HepG2 (cell line): ENCODE measurements around the gene OLAH. TPM values are rescaled to one million over a fixed set of nuclear protein-coding genes. Genes with fewer than 3 reads are reported as not detected.

ENCODE experiments used
- ATF1 ChIP-seq: IDR thresholded peaks from 2 replicates; pipeline ENCODE4 v1.6.1; 2016; ENCODE audit warnings: mild to moderate bottlenecking, control low read depth
- CEBPB ChIP-seq: IDR thresholded peaks from 2 replicates; pipeline ENCODE4 v1.6.1; 2011; ENCODE audit warnings: low read depth, low read length, improper control_type of control experiment, borderline replicate concordance
- DNMT1 ChIP-seq: sonication (generic); formaldehyde crosslinking; IDR thresholded peaks from 2 replicates; pipeline ENCODE4 v1.5.1; 2020; ENCODE audit warnings: mild to moderate bottlenecking, missing genetic modification reagents
- ETV6 ChIP-seq: sonication (generic); formaldehyde crosslinking; conservative IDR thresholded peaks from 2 replicates; pipeline ENCODE4 v1.4.0; 2020; ENCODE audit warnings: missing genetic modification reagents
- FOXJ3 ChIP-seq: sonication (generic); formaldehyde crosslinking; IDR thresholded peaks from 2 replicates; pipeline ENCODE4 v1.4.0; 2020; ENCODE audit warnings: missing genetic modification reagents, mild to moderate bottlenecking, borderline replicate concordance
- GATA4 ChIP-seq: sonication (generic); IDR thresholded peaks from 2 replicates; pipeline ENCODE4 v1.6.1; 2016; ENCODE audit warnings: antibody characterized with exemption, low read depth, borderline replicate concordance
- HMG20B ChIP-seq: conservative IDR thresholded peaks from 2 replicates; pipeline ENCODE4 v1.6.1; 2016; ENCODE audit warnings: missing genetic modification reagents, missing compliant biosample characterization
- MZF1 ChIP-seq: sonication (generic); formaldehyde crosslinking; IDR thresholded peaks from 2 replicates; pipeline ENCODE4 v1.8.1; 2023; ENCODE audit warnings: mild to moderate bottlenecking, missing genetic modification reagents, borderline replicate concordance
- NCOA5 ChIP-seq: sonication (generic); formaldehyde crosslinking; IDR thresholded peaks from 2 replicates; pipeline ENCODE4 v1.4.0; 2020; ENCODE audit warnings: missing genetic modification reagents
- NFATC3 ChIP-seq: sonication (generic); formaldehyde crosslinking; IDR thresholded peaks from 2 replicates; pipeline ENCODE4 v1.5.1; 2020; ENCODE audit warnings: mild to moderate bottlenecking, missing genetic modification reagents
- NFKB2 ChIP-seq: sonication (generic); formaldehyde crosslinking; IDR thresholded peaks from 2 replicates; pipeline ENCODE4 v1.4.0; 2020; ENCODE audit warnings: missing genetic modification reagents, borderline replicate concordance
- PAX8 ChIP-seq: sonication (generic); formaldehyde crosslinking; IDR thresholded peaks from 2 replicates; pipeline ENCODE4 v1.8.0; 2022; ENCODE audit warnings: mild to moderate bottlenecking, missing genetic modification reagents, borderline replicate concordance
- RFX1 ChIP-seq: fragments of 450-650 bp; IDR thresholded peaks from 2 replicates; pipeline ENCODE4 v1.6.1; 2017
- TRIM24 ChIP-seq: sonication (generic); formaldehyde crosslinking; IDR thresholded peaks from 2 replicates; pipeline ENCODE4 v1.8.0; 2022; ENCODE audit warnings: mild to moderate bottlenecking, missing genetic modification reagents
- ZMYM2 ChIP-seq: sonication (generic); formaldehyde crosslinking; IDR thresholded peaks from 2 replicates; pipeline ENCODE4 v1.8.0; 2022; ENCODE audit warnings: mild to moderate bottlenecking, missing genetic modification reagents
- ZNF180 ChIP-seq: sonication (generic); formaldehyde crosslinking; IDR thresholded peaks from 2 replicates; pipeline ENCODE4 v1.4.0; 2020; ENCODE audit warnings: low read depth, missing genetic modification reagents, borderline replicate concordance
- ZNF326 ChIP-seq: sonication (generic); formaldehyde crosslinking; IDR thresholded peaks from 2 replicates; pipeline ENCODE4 v1.4.0; 2020; ENCODE audit warnings: missing genetic modification reagents, borderline replicate concordance
- ZNF382 ChIP-seq: sonication (generic); formaldehyde crosslinking; IDR thresholded peaks from 2 replicates; pipeline ENCODE4 v1.5.0; 2020; ENCODE audit warnings: missing genetic modification reagents, mild to moderate bottlenecking, borderline replicate concordance
- ZNF441 ChIP-seq: sonication (generic); formaldehyde crosslinking; IDR thresholded peaks from 2 replicates; pipeline ENCODE4 v1.7.0; 2021; ENCODE audit warnings: missing genetic modification reagents, borderline replicate concordance
- ZNF484 ChIP-seq: sonication (generic); formaldehyde crosslinking; IDR thresholded peaks from 2 replicates; pipeline ENCODE4 v1.5.1; 2020; ENCODE audit warnings: mild to moderate bottlenecking, low read depth, missing genetic modification reagents, borderline replicate concordance
- ZNF644 ChIP-seq: IDR thresholded peaks from 2 replicates; pipeline ENCODE4 v1.6.1; 2016; ENCODE audit warnings: low read depth
- ZNF83 ChIP-seq: sonication (generic); formaldehyde crosslinking; IDR thresholded peaks from 2 replicates; pipeline ENCODE4 v1.4.0; 2020; ENCODE audit warnings: missing genetic modification reagents, mild to moderate bottlenecking, borderline replicate concordance
- ZSCAN9 ChIP-seq: IDR thresholded peaks from 2 replicates; pipeline ENCODE4 v1.6.1; 2016; ENCODE audit warnings: borderline replicate concordance
- polyA plus RNA-seq, 8 experiments: library from polyadenylated mRNA; depleted of rRNA in 3 of 8; stranded (reverse) in 7 of 8; unstranded in 1 of 8; fragments of >200 nt; fragmentation: Illumina TruSeq in 4 of 8; extraction: Trizol in 4 of 8; gene quantifications; 2 replicates each; pipeline versions ENCODE4 v1.2.1 to v1.2.3, GENCODE V29; 2011 to 2016; ENCODE audit warnings: low read depth in 4 of 8, missing spikeins in 1 of 8, mixed read lengths in 1 of 8; ENCODE audit not compliant: insufficient read depth in 1 of 8
- total RNA-seq, 5 experiments: library from RNA; depleted of rRNA; stranded (reverse); fragments of >200 nt; fragmentation: Illumina TruSeq; extraction: Trizol; gene quantifications; 2 replicates each; pipeline ENCODE4 v1.2.3, GENCODE V29; 2016; ENCODE audit warnings: low read depth in 1 of 5
- TF ChIP-seq, protein P1 (sequence below): fragments of 450-650 bp; IDR thresholded peaks from 2 replicates; pipeline ENCODE4 v1.6.1; 2017
- TF ChIP-seq, protein P2 (sequence below): sonication (generic); formaldehyde crosslinking; IDR thresholded peaks from 2 replicates; pipeline ENCODE4 v1.8.0; 2022; ENCODE audit warnings: missing genetic modification reagents, mild to moderate bottlenecking, moderate library complexity, borderline replicate concordance
- TF ChIP-seq, protein P3 (sequence below): sonication (generic); formaldehyde crosslinking; IDR thresholded peaks from 2 replicates; pipeline ENCODE4 v1.5.1; 2020; ENCODE audit warnings: missing genetic modification reagents, mild to moderate bottlenecking, borderline replicate concordance

OLAH gene
- total and polyA plus RNA-seq, 2 of the 13 experiments (the other 11 are each of a cell fraction or from before 2014, with no cell fraction given) = 0.13 TPM; not detected in 1

DNA sequence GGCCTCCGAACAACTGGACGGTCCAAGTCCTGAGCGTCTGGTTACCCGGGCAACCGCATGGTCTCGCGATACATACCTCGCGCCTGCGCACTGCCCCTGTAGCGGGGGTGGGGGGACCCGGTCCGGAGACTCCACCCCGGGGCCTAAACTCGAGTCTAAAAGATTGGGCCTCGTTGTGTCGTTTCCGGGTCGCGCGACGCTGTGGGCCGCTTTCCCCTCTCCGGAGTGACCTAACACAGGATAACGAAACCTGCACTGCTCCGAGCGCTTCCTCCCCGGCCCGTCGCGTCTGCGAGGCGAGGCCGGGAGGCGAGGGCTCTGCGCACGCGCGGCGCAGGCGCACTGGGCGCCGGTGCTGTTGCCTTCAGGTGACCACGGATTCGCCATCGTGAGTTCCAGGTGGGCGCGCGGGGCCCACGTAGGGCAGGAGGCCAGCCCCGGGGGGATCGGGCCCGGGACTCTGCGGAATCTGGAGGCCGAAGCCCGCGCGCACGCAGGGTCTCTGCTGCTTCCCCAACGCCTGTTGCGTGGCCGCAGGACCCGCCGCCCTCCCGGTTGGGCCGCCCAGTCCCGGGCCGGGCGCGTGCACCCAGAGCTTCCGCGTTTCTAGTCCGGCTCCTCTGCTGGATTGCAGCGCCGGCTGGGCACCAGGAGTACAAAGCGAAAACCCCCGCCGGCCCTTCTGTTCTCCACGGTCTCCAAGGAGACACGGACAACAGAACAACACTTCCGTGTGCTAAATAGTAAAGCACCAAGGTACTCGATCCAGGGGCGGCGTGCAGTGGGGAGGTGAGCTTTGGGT is 53.5 kb downstream of the OLAH start, which contains the start of gene RPP38 (continued):
- 0 out of 2 replicates have a peak, but pooled peaks have one; percentile 27 for TF ChIP-seq ZMYM2 (CRISPR knock-in tag)
- no peak for TF ChIP-seq ATF1 (CRISPR knock-in tag)
- TF ChIP-seq ZNF484 (CRISPR knock-in tag) = peak; percentile 27; the same call in 1 of the 2 replicates
- TF ChIP-seq NFATC3 (CRISPR knock-in tag) = 0 out of 2 replicates have a peak, but pooled peaks have one; percentile 48
- peak; percentile 93 for TF ChIP-seq NFKB2 (CRISPR knock-in tag)
- no peak for TF ChIP-seq ZNF644 (CRISPR knock-in tag)
- no peak for TF ChIP-seq ZNF382 (CRISPR knock-in tag)
- TF ChIP-seq ZNF180 = 0 out of 2 replicates have a peak, but pooled peaks have one; percentile 13
- peak; percentile 94 for TF ChIP-seq RFX1
- TF ChIP-seq FOXJ3 (CRISPR knock-in tag) = 0 out of 2 replicates have a peak, but pooled peaks have one; percentile 33
- no peak for TF ChIP-seq MZF1 (CRISPR knock-in tag)
- no peak for TF ChIP-seq TRIM24 (CRISPR knock-in tag)
- no peak; the same call in 1 of the 2 replicates for TF ChIP-seq GATA4
- no peak for TF ChIP-seq NCOA5
- 0 out of 2 replicates have a peak, but pooled peaks have one; percentile 71 for TF ChIP-seq PAX8 (CRISPR knock-in tag)
- TF ChIP-seq, protein P1, sequence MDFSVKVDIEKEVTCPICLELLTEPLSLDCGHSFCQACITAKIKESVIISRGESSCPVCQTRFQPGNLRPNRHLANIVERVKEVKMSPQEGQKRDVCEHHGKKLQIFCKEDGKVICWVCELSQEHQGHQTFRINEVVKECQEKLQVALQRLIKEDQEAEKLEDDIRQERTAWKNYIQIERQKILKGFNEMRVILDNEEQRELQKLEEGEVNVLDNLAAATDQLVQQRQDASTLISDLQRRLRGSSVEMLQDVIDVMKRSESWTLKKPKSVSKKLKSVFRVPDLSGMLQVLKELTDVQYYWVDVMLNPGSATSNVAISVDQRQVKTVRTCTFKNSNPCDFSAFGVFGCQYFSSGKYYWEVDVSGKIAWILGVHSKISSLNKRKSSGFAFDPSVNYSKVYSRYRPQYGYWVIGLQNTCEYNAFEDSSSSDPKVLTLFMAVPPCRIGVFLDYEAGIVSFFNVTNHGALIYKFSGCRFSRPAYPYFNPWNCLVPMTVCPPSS = no peak
- TF ChIP-seq HMG20B (CRISPR knock-in tag) = no peak
- TF ChIP-seq ZSCAN9 = no peak
- TF ChIP-seq CEBPB = no peak
- 0 out of 2 replicates have a peak, but pooled peaks have one; percentile 32 for TF ChIP-seq DNMT1
- peak; percentile 71 for TF ChIP-seq ZNF441
- no peak for TF ChIP-seq ETV6 (CRISPR knock-in tag)
- no peak for TF ChIP-seq ZNF326
- TF ChIP-seq, protein P2, sequence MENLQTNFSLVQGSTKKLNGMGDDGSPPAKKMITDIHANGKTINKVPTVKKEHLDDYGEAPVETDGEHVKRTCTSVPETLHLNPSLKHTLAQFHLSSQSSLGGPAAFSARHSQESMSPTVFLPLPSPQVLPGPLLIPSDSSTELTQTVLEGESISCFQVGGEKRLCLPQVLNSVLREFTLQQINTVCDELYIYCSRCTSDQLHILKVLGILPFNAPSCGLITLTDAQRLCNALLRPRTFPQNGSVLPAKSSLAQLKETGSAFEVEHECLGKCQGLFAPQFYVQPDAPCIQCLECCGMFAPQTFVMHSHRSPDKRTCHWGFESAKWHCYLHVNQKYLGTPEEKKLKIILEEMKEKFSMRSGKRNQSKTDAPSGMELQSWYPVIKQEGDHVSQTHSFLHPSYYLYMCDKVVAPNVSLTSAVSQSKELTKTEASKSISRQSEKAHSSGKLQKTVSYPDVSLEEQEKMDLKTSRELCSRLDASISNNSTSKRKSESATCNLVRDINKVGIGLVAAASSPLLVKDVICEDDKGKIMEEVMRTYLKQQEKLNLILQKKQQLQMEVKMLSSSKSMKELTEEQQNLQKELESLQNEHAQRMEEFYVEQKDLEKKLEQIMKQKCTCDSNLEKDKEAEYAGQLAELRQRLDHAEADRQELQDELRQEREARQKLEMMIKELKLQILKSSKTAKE (CRISPR knock-in tag) = 0 out of 2 replicates have a peak, but pooled peaks have one; percentile 20
- peak; percentile 42; the same call in 1 of the 2 replicates for TF ChIP-seq ZNF83 (CRISPR knock-in tag)
- TF ChIP-seq, protein P3, sequence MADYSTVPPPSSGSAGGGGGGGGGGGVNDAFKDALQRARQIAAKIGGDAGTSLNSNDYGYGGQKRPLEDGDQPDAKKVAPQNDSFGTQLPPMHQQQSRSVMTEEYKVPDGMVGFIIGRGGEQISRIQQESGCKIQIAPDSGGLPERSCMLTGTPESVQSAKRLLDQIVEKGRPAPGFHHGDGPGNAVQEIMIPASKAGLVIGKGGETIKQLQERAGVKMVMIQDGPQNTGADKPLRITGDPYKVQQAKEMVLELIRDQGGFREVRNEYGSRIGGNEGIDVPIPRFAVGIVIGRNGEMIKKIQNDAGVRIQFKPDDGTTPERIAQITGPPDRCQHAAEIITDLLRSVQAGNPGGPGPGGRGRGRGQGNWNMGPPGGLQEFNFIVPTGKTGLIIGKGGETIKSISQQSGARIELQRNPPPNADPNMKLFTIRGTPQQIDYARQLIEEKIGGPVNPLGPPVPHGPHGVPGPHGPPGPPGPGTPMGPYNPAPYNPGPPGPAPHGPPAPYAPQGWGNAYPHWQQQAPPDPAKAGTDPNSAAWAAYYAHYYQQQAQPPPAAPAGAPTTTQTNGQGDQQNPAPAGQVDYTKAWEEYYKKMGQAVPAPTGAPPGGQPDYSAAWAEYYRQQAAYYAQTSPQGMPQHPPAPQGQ (CRISPR knock-in tag) = 0 out of 2 replicates have a peak, but pooled peaks have one; percentile 24
